ENCODE data around the gene TNS3. TPM values are rescaled to one million over a fixed set of nuclear protein-coding genes. Genes with fewer than 3 reads are reported as not detected.

The TNS3 gene
- total and polyA plus RNA-seq, 2 of the 13 experiments (the other 11 are each of a cell fraction or from before 2014, with no cell fraction given) = 52.9 to 55.7 TPM

DNA sequence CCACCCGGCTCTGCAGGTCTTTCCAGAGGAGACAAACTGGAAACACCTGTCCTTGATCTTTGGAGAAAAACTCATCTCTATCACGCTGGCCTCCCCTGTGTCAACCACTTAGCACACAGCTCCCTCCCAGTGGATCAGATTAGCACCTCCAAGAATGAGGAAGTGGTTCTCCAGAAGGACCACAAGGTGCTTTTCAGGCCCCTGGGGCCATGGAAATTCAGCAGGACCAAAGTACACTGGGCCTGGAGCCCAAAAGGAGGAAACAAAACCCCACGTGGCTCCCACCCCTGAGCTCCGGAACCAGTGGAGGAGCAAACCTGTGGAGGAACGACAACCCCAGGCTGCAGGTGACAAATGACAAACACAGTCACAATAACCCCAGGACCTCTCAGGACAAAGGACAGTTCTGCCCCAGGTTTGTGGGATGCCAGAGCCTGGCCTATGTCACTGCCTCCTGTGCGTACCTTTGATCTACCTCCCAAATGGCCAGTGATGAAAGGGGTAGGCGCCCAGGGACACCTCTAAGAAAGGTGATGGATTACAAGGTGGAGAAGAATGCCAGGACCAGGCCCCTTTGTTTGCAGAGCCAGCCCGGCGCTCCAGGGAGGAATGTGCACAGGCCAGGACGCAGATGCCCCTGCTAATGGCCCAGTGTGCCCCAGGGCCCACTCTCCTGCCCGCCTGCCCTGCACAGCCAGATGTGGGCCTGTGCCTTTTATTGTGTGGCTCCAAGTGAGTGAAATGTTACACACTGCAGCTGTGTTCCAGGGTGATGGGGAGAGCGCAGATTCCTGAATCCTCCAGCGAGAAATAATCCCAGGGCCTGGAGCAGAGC, 5.7 kb downstream of the TNS3 start (continued):
- TF ChIP-seq, protein P1, sequence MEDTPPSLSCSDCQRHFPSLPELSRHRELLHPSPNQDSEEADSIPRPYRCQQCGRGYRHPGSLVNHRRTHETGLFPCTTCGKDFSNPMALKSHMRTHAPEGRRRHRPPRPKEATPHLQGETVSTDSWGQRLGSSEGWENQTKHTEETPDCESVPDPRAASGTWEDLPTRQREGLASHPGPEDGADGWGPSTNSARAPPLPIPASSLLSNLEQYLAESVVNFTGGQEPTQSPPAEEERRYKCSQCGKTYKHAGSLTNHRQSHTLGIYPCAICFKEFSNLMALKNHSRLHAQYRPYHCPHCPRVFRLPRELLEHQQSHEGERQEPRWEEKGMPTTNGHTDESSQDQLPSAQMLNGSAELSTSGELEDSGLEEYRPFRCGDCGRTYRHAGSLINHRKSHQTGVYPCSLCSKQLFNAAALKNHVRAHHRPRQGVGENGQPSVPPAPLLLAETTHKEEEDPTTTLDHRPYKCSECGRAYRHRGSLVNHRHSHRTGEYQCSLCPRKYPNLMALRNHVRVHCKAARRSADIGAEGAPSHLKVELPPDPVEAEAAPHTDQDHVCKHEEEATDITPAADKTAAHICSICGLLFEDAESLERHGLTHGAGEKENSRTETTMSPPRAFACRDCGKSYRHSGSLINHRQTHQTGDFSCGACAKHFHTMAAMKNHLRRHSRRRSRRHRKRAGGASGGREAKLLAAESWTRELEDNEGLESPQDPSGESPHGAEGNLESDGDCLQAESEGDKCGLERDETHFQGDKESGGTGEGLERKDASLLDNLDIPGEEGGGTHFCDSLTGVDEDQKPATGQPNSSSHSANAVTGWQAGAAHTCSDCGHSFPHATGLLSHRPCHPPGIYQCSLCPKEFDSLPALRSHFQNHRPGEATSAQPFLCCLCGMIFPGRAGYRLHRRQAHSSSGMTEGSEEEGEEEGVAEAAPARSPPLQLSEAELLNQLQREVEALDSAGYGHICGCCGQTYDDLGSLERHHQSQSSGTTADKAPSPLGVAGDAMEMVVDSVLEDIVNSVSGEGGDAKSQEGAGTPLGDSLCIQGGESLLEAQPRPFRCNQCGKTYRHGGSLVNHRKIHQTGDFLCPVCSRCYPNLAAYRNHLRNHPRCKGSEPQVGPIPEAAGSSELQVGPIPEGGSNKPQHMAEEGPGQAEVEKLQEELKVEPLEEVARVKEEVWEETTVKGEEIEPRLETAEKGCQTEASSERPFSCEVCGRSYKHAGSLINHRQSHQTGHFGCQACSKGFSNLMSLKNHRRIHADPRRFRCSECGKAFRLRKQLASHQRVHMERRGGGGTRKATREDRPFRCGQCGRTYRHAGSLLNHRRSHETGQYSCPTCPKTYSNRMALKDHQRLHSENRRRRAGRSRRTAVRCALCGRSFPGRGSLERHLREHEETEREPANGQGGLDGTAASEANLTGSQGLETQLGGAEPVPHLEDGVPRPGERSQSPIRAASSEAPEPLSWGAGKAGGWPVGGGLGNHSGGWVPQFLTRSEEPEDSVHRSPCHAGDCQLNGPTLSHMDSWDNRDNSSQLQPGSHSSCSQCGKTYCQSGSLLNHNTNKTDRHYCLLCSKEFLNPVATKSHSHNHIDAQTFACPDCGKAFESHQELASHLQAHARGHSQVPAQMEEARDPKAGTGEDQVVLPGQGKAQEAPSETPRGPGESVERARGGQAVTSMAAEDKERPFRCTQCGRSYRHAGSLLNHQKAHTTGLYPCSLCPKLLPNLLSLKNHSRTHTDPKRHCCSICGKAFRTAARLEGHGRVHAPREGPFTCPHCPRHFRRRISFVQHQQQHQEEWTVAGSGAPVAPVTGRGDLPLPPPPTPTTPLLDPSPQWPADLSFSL (CRISPR knock-in tag; IDR thresholded peaks at IDR 0.05) = peak; percentile 83
- TF ChIP-seq, protein P2, sequence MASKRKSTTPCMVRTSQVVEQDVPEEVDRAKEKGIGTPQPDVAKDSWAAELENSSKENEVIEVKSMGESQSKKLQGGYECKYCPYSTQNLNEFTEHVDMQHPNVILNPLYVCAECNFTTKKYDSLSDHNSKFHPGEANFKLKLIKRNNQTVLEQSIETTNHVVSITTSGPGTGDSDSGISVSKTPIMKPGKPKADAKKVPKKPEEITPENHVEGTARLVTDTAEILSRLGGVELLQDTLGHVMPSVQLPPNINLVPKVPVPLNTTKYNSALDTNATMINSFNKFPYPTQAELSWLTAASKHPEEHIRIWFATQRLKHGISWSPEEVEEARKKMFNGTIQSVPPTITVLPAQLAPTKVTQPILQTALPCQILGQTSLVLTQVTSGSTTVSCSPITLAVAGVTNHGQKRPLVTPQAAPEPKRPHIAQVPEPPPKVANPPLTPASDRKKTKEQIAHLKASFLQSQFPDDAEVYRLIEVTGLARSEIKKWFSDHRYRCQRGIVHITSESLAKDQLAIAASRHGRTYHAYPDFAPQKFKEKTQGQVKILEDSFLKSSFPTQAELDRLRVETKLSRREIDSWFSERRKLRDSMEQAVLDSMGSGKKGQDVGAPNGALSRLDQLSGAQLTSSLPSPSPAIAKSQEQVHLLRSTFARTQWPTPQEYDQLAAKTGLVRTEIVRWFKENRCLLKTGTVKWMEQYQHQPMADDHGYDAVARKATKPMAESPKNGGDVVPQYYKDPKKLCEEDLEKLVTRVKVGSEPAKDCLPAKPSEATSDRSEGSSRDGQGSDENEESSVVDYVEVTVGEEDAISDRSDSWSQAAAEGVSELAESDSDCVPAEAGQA (IDR thresholded peaks at IDR 0.05; ENCODE audit: low read depth) = peak; percentile 51; the same call in 1 of the 2 replicates
- TF ChIP-seq, protein P2 (CRISPR knock-in tag; IDR thresholded peaks at IDR 0.05; ENCODE audit: borderline replicate concordance) = peak; percentile 73; the same call in 1 of the 2 replicates
- TF ChIP-seq, protein P3, sequence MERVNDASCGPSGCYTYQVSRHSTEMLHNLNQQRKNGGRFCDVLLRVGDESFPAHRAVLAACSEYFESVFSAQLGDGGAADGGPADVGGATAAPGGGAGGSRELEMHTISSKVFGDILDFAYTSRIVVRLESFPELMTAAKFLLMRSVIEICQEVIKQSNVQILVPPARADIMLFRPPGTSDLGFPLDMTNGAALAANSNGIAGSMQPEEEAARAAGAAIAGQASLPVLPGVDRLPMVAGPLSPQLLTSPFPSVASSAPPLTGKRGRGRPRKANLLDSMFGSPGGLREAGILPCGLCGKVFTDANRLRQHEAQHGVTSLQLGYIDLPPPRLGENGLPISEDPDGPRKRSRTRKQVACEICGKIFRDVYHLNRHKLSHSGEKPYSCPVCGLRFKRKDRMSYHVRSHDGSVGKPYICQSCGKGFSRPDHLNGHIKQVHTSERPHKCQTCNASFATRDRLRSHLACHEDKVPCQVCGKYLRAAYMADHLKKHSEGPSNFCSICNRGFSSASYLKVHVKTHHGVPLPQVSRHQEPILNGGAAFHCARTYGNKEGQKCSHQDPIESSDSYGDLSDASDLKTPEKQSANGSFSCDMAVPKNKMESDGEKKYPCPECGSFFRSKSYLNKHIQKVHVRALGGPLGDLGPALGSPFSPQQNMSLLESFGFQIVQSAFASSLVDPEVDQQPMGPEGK (CRISPR knock-in tag; IDR thresholded peaks at IDR 0.05) = peak; percentile 68; the same call in 1 of the 2 replicates
- TF ChIP-seq ZNF674 (CRISPR knock-in tag; IDR thresholded peaks at IDR 0.05; ENCODE audit: low read depth) (no peak), TCF7L2 (IDR thresholded peaks at IDR 0.05; ENCODE audit: low read depth, low read length) (no peak; the same call in 1 of the 2 replicates), CBFB (CRISPR knock-in tag; IDR thresholded peaks at IDR 0.05) (peak; percentile 62; the same call in 1 of the 2 replicates)

All from HepG2 (cell line).